PC-9 (cell line): ENCODE data around the gene WAPL. TPM values are rescaled to one million over a fixed set of nuclear protein-coding genes. Genes with fewer than 3 reads are reported as not detected.

Experiments
- BruUV-seq: library from RNA; stranded (reverse); fragments of 400-500 nt; replicated peaks from 2 replicates; lab custom pipeline; 2021; lab: Mats Ljungman, UMichigan
- CTCF ChIA-PET: fragments of 300-600 bp; sonication (Branson Sonifier 250); formaldehyde crosslinking; loops from one replicate; lab custom pipeline; 2022; ENCODE audit warnings: antibody characterized with exemption; lab: Charles Lee
- POLR2A ChIA-PET: fragments of 300-600 bp; sonication (Branson Sonifier 250); formaldehyde crosslinking; loops from one replicate; lab custom pipeline; 2022; ENCODE audit warnings: antibody characterized with exemption; ENCODE audit not compliant: unreplicated experiment; lab: Charles Lee
- DNase-seq, 2 experiments: peaks; one replicate each; pipeline versions ENCODE4 v3.0.0 to v3.0.0-alpha.2; 2015 to 2022; ENCODE audit warnings: mixed read lengths in 1 of 2
- H2AFZ ChIP-seq: fragments of 200-600 bp; sonication (generic); 2 replicates; pipeline ENCODE4 v1.8.1; 2017; ENCODE audit warnings: antibody characterized with exemption
- H3F3A ChIP-seq: fragments of 200-600 bp; sonication (generic); 2 replicates; pipeline ENCODE4 v1.8.1; 2017; ENCODE audit warnings: antibody characterized with exemption, mild to moderate bottlenecking, low read depth; ENCODE audit not compliant: insufficient read depth
- H3K27ac ChIP-seq: fragments of 200-600 bp; sonication (generic); 2 replicates; pipeline ENCODE4 v1.6.1; 2016; ENCODE audit warnings: mixed run types
- H3K27me3 ChIP-seq: fragments of 200-600 bp; sonication (generic); 2 replicates; pipeline ENCODE4 v1.6.1; 2016; ENCODE audit warnings: low read depth, mixed run types; ENCODE audit not compliant: insufficient read depth
- H3K36me3 ChIP-seq: fragments of 200-600 bp; sonication (generic); 2 replicates; pipeline ENCODE4 v1.6.1; 2016; ENCODE audit warnings: low read depth, mixed run types
- H3K4me1 ChIP-seq: fragments of 200-600 bp; sonication (generic); replicated peaks from 2 replicates; pipeline ENCODE4 v1.6.1; 2016; ENCODE audit warnings: mixed run types; ENCODE audit not compliant: insufficient read depth
- H3K4me2 ChIP-seq: fragments of 200-600 bp; sonication (generic); 2 replicates; pipeline ENCODE4 v1.6.1; 2017; ENCODE audit warnings: mixed run types
- H3K4me3 ChIP-seq: fragments of 200-600 bp; sonication (generic); 2 replicates; pipeline ENCODE4 v1.6.1; 2016; ENCODE audit warnings: mixed run types
- H3K79me2 ChIP-seq: fragments of 200-600 bp; sonication (generic); 2 replicates; pipeline ENCODE4 v1.6.1; 2017; ENCODE audit warnings: low read depth, mixed run types
- H3K9me2 ChIP-seq: fragments of 200-600 bp; sonication (generic); 2 replicates; pipeline ENCODE4 v1.8.1; 2017; ENCODE audit warnings: mild to moderate bottlenecking; ENCODE audit not compliant: insufficient read depth
- H3K9me3 ChIP-seq: fragments of 200-600 bp; sonication (generic); 2 replicates; pipeline ENCODE4 v1.8.1; 2016; ENCODE audit warnings: low read depth; ENCODE audit not compliant: insufficient read depth
- H4K20me1 ChIP-seq: fragments of 200-600 bp; sonication (generic); 2 replicates; pipeline ENCODE4 v1.8.1; 2017; ENCODE audit not compliant: insufficient read depth
- EZH2 ChIP-seq: fragments of 200-600 bp; sonication (generic); IDR thresholded peaks from 2 replicates; pipeline ENCODE4 v1.8.0; 2017; ENCODE audit warnings: antibody characterized with exemption, low read depth
- intact Hi-C: fragments of 100-400 bp; cut with micrococcal nuclease; formaldehyde crosslinking; loops from one replicate; pipeline ENCODE4 v1.10.0; 2022; ENCODE audit not compliant: unreplicated experiment
- total RNA-seq: library from RNA; stranded (reverse); gene quantifications from 2 replicates; pipeline ENCODE4 v1.2.3, GENCODE V29; 2021
- TF ChIP-seq, protein P1 (sequence below): fragments of 200-600 bp; sonication (generic); conservative IDR thresholded peaks from 2 replicates; pipeline ENCODE4 v1.6.1; 2017; ENCODE audit warnings: mixed run types, antibody characterized with exemption, mild to moderate bottlenecking, moderate library complexity

Gene WAPL
- total RNA-seq, 1 experiment from 2014 or later = 20.9 TPM

DNA sequence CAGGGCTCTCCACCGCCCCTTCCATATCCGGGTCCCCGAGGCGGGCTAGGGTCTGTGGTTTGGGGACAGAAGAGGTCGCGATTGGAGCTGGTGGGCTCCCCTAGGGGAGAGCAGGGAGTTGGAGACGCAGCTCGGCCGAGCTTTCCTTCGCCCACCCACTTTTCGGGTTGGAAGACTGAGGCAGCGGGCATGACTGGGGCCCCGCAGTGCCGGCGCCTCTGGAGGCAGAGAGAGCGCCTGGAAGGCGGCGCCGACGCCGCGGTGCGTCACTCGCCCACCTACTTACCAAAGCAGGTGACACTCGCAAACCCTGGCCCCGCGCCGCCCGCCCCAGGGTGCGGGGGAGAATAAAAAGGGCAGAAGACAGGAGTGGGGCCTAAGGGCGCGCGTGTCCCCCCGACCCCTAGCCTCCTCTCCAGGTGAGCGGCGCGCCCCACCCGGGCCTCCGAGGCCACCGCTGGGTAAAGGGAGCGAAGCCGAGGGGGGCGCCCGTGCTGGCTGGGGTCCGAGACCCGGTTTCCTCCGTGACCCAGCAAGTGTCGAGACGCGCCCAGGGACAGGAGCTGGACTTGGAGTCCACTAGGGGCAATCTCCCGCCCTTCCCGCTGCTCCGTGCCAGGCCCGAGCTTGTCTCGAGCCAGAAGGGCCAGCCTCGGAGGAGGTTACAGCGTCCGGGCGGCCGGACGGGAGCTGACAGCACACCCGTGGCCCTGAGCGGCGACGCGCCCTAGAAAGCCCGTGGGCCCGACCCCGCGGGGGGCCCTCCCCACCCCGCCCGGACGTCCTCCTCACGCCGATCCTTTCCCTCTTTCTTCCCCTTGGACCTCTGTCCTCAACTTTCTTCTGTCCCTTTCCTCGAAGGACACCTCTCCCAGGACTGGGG is 120.6 kb downstream of the WAPL start:
- Histone ChIP-seq H3K4me2 (peak overlapping the region; percentile 91), H3K27ac (no peak overlapping the region), H3K27me3 (no peaks in the 10 kb centered on the region), H3K4me3 (peak overlapping the region; percentile 66), H3K36me3 (no peaks in the 10 kb centered on the region), H3K9me3 (no peaks in the 10 kb centered on the region), H3K9me2 (no peaks in the 10 kb centered on the region), H3F3A (peaks cover 7% of the 10 kb centered on the region; the same call in 1 of the 2 replicates), H3K4me1 (no peaks in the 10 kb centered on the region), H4K20me1 (no peaks in the 10 kb centered on the region), H2AFZ (peak overlapping the region; percentile 82), H3K79me2 (no peaks in the 10 kb centered on the region)
- TF ChIP-seq, protein P1, sequence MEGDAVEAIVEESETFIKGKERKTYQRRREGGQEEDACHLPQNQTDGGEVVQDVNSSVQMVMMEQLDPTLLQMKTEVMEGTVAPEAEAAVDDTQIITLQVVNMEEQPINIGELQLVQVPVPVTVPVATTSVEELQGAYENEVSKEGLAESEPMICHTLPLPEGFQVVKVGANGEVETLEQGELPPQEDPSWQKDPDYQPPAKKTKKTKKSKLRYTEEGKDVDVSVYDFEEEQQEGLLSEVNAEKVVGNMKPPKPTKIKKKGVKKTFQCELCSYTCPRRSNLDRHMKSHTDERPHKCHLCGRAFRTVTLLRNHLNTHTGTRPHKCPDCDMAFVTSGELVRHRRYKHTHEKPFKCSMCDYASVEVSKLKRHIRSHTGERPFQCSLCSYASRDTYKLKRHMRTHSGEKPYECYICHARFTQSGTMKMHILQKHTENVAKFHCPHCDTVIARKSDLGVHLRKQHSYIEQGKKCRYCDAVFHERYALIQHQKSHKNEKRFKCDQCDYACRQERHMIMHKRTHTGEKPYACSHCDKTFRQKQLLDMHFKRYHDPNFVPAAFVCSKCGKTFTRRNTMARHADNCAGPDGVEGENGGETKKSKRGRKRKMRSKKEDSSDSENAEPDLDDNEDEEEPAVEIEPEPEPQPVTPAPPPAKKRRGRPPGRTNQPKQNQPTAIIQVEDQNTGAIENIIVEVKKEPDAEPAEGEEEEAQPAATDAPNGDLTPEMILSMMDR = no peak
- no peak for TF ChIP-seq EZH2
- peak in 1 of 2 experiments; percentile 34 for DNase-seq
- BruUV-seq = no TSS peak
- ChIA-PET CTCF (interaction anchor here (1.1 to 1.8 kb wide), 2 partner anchors 184 to 235 kb away, joined by 4 to 6 read pairs; no protein-coding TSS in a partner anchor), POLR2A (no interaction called here)
- intact Hi-C loops = loop anchor here (5.0 kb wide), 3 partner anchors 36 to 556 kb away; partner anchors contain the start of genes MMRN2 and SNCG

DNA sequence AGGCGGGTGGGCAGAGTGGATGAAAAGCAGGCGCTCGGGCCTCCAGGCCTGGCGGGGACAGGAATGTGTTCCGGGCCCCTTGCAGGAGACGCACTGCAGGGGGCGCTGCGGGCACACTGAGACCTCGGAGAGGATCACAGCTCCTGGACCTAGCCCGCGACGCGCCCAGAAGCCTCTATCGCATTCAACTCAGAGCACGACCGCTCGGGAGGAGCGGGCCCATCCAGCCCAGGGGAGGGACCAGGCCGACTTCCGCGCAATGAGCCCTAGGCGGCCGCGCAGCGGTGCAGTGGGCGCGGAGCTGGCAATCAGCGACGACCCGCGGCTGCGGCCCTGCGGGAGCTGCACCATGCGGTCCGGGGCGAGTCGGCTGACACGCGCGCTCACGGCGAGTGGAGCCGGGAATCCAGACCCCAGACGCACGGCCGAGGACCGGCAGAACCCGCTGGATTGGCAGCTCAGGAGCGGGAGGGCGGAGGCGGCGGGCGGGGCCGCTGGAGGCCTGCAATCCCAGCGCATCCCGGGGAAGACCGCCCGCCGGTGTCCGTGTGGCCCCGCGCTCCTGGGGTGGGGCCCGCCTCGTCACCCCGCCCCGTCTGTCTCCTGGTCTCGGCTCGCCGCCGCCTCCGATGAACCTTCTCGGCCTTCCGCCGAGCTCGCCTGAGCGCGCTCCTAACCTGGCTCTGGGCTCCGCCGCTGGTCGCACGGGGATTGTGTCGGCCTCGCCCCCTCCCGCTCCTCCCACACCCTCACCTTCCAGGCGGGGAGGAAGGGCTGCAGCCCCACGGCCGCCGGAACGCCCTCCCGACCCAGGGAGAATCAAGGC is 121.5 kb downstream of the WAPL start:
- H3K79me2 ChIP-seq = no peaks in the 10 kb centered on the region
- CTCF ChIA-PET = interaction anchor here (0.6 to 1.8 kb wide), 4 partner anchors 87 to 942 kb away, joined by 3 to 6 read pairs (median 4); no protein-coding TSS in a partner anchor
- H3K36me3 ChIP-seq = no peaks in the 10 kb centered on the region
- no peaks in the 10 kb centered on the region for H3K9me2 ChIP-seq
- intact Hi-C loops = loop anchor here (1.0 to 5.0 kb wide), 4 partner anchors 37 to 557 kb away; partner anchors contain the start of genes MMRN2 and SNCG
- H4K20me1 ChIP-seq = no peaks in the 10 kb centered on the region
- POLR2A ChIA-PET = interaction anchor here (0.6 kb wide), 1 partner anchor 254 kb away, joined by 3 read pairs; the partner anchor contains the start of gene OPN4
- DNase-seq = peak; percentile 81 to 86
- peaks cover 7% of the 10 kb centered on the region; the same call in 1 of the 2 replicates for H3F3A ChIP-seq
- TF ChIP-seq EZH2 = no peak
- TF ChIP-seq, protein P1 = peak; percentile 75
- H2AFZ ChIP-seq = peak overlapping the region; percentile 82
- H3K4me3 ChIP-seq = peak overlapping the region; percentile 66
- H3K9me3 ChIP-seq = no peaks in the 10 kb centered on the region
- H3K27me3 ChIP-seq = no peaks in the 10 kb centered on the region
- BruUV-seq = no TSS peak
- no peaks in the 10 kb centered on the region for H3K4me1 ChIP-seq
- H3K27ac ChIP-seq = no peak overlapping the region
- H3K4me2 ChIP-seq = peak overlapping the region; percentile 91

DNA sequence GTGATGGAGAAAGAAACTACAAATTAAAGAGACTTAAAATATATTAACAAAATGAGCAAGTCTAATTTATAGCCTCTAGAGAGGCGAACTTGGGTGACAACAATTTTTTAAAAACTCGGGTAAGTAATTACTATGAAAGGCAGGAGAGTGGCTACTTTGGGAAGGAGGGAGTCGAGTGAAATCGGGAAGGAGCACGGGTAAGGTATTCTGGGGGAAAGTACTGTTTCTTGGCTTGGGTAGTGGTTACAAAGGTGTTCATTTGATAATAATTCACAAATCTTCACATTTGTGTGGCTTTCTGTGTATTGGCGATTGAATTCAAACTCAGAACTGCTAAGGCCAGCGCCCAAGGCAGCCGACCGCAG is 122.1 kb downstream of the WAPL start:
- H3K27me3 ChIP-seq = no peaks in the 10 kb centered on the region
- H3K9me2 ChIP-seq = no peaks in the 10 kb centered on the region
- H3K4me2 ChIP-seq = peak overlapping the region; percentile 91
- H3K36me3 ChIP-seq = no peaks in the 10 kb centered on the region
- H2AFZ ChIP-seq = no peak overlapping the region; the same call in 1 of the 2 replicates
- no peaks in the 10 kb centered on the region for H3K9me3 ChIP-seq
- H4K20me1 ChIP-seq = no peaks in the 10 kb centered on the region
- DNase-seq = no peak
- TF ChIP-seq, protein P1 = no peak
- no peak for TF ChIP-seq EZH2
- no peaks in the 10 kb centered on the region for H3K4me1 ChIP-seq
- H3K79me2 ChIP-seq = no peaks in the 10 kb centered on the region
- H3F3A ChIP-seq = peaks cover 7% of the 10 kb centered on the region; the same call in 1 of the 2 replicates
- CTCF ChIA-PET = interaction anchor here (0.6 to 1.8 kb wide), 3 partner anchors 186 to 942 kb away, joined by 3 to 6 read pairs (median 4); no protein-coding TSS in a partner anchor
- no TSS peak for BruUV-seq
- H3K4me3 ChIP-seq = peak overlapping the region; percentile 66
- H3K27ac ChIP-seq = no peak overlapping the region
- intact Hi-C loops = loop anchor here (1.0 kb wide), 1 partner anchor 186 kb away; no protein-coding TSS in a partner anchor
- POLR2A ChIA-PET = interaction anchor here (0.6 kb wide), 1 partner anchor 255 kb away, joined by 3 read pairs; the partner anchor contains the start of gene OPN4
